Endothelial cell of umbilical vein (primary cell): Measurements from ENCODE around the gene ANGPTL5. TPM values are rescaled to one million over a fixed set of nuclear protein-coding genes. Genes with fewer than 3 reads are reported as not detected.
"Not testable (repeated sequence)": the region's sequence is repeated elsewhere in the genome, so short reads cannot be mapped to it uniquely, and the experiment has no call there.

Experiments used
- BruUV-seq: library from RNA; stranded (reverse); fragments of 400-500 nt; replicated peaks from 2 replicates; lab custom pipeline; 2021; lab: Mats Ljungman, UMichigan
- CTCF ChIA-PET: fragments of 300-600, 350-600 bp; sonication (Branson Sonifier 250); formaldehyde crosslinking; loops from one replicate; lab custom pipeline; 2021; ENCODE audit warnings: antibody characterized with exemption, inconsistent platforms; lab: Charles Lee
- POLR2A ChIA-PET: fragments of 300-600, 350-600 bp; sonication (Branson Sonifier 250); formaldehyde crosslinking; loops from one replicate; lab custom pipeline; 2021; ENCODE audit warnings: antibody characterized with exemption, inconsistent platforms; lab: Charles Lee
- DNase-seq: peaks from one replicate; pipeline ENCODE4 v3.0.0-alpha.2; 2011; ENCODE audit warnings: low read depth, low spot score
- FAIRE-seq: peaks from 2 replicates; lab custom pipeline; 2011; peaks lifted over from hg19 to GRCh38; lab: Jason Lieb, UNC
- H2AFZ ChIP-seq: 2 replicates; pipeline ENCODE4 v1.6.0; 2012; ENCODE audit warnings: low read depth, low read length, control low read depth, inconsistent platforms
- H3K27ac ChIP-seq: 2 replicates; pipeline ENCODE4 v1.5.1; 2011; ENCODE audit warnings: low read depth, mild to moderate bottlenecking, control low read depth, low read length, moderate library complexity; ENCODE audit not compliant: insufficient read depth
- H3K27me3 ChIP-seq, 2 experiments: 2 replicates each; pipeline versions ENCODE4 v1.6.0 to v1.6.1; 2011; ENCODE audit warnings: low read length in 2 of 2, mixed read lengths in 1 of 2; ENCODE audit not compliant: control insufficient read depth in 2 of 2, insufficient read depth in 2 of 2
- H3K36me3 ChIP-seq, 2 experiments: 2 replicates in 1 of 2; 3 replicates in 1 of 2; pipeline ENCODE4 v1.5.1; 2011; ENCODE audit warnings: low read length in 2 of 2, mild to moderate bottlenecking in 1 of 2, moderate library complexity in 1 of 2; ENCODE audit not compliant: control insufficient read depth in 2 of 2, insufficient read depth in 2 of 2; ENCODE audit errors: extremely low read depth in 1 of 2
- H3K4me1 ChIP-seq: 3 replicates; pipeline ENCODE4 v1.5.1; 2011; ENCODE audit warnings: mild to moderate bottlenecking, low read length; ENCODE audit not compliant: control insufficient read depth, insufficient read depth; ENCODE audit errors: extremely low read depth
- H3K4me2 ChIP-seq: 2 replicates; pipeline ENCODE4 v1.6.1; 2011; ENCODE audit warnings: low read length, control low read depth, mixed read lengths; ENCODE audit not compliant: insufficient read depth
- H3K4me3 ChIP-seq, 3 experiments: fragments of 200-600 bp in 1 of 3; sonication (generic), shearing (Covaris generic) in 1 of 3; replicated peaks in 1 of 3; 2 replicates each; pipeline ENCODE4 v1.5.1; 2011 to 2016; ENCODE audit warnings: control low read depth in 3 of 3, low read length in 3 of 3, mild to moderate bottlenecking in 2 of 3, inconsistent platforms in 1 of 3, low read depth in 1 of 3, moderate library complexity in 1 of 3; ENCODE audit not compliant: insufficient read depth in 1 of 3
- H3K79me2 ChIP-seq: 2 replicates; pipeline ENCODE4 v1.6.0; 2012; ENCODE audit warnings: low read length, inconsistent platforms; ENCODE audit not compliant: control insufficient read depth, insufficient read depth
- H3K9ac ChIP-seq: replicated peaks from 2 replicates; pipeline ENCODE3; 2011; ENCODE audit warnings: low read length, control low read depth; ENCODE audit not compliant: insufficient read depth; ENCODE audit errors: extremely low read depth
- H3K9me1 ChIP-seq: replicated peaks from 3 replicates; pipeline ENCODE4 v1.6.0; 2011; ENCODE audit warnings: mild to moderate bottlenecking, low read length; ENCODE audit not compliant: control insufficient read depth, insufficient read depth; ENCODE audit errors: extremely low read depth
- H3K9me3 ChIP-seq: replicated peaks from 2 replicates; pipeline ENCODE4 v1.5.1; 2012; ENCODE audit warnings: low read length, inconsistent platforms; ENCODE audit not compliant: control insufficient read depth, insufficient read depth
- H4K20me1 ChIP-seq: replicated peaks from 2 replicates; pipeline ENCODE3; 2011; ENCODE audit warnings: mild to moderate bottlenecking, low read length; ENCODE audit not compliant: control insufficient read depth, insufficient read depth; ENCODE audit errors: extremely low read depth
- FOS ChIP-seq: IDR thresholded peaks from 2 replicates; pipeline ENCODE4 v1.6.1; 2011; ENCODE audit warnings: mild to moderate bottlenecking, low read length, moderate library complexity, borderline replicate concordance; ENCODE audit not compliant: insufficient read depth
- dilution Hi-C: fragments of 300-500 bp; cut with MboI; formaldehyde crosslinking; loops from one replicate; pipeline ENCODE4 v1.15.0; 2019; ENCODE audit warnings: low sequenced_read_pairs; ENCODE audit not compliant: extremely low pct_ligation_motif_present
- intact Hi-C: fragments of 100-400 bp; cut with micrococcal nuclease; formaldehyde crosslinking; loops from one replicate; pipeline ENCODE4 v1.10.0; 2022
- polyA plus RNA-seq, 4 experiments: library from polyadenylated mRNA; depleted of rRNA in 3 of 4; stranded (reverse) in 3 of 4; unstranded in 1 of 4; fragments of >200 nt; gene quantifications; 2 replicates each; pipeline versions ENCODE4 v1.2.1 to v1.2.3, GENCODE V29; 2011 to 2012; ENCODE audit warnings: missing spikeins in 1 of 4
- total RNA-seq: library from RNA; stranded (reverse); gene quantifications from 2 replicates; pipeline ENCODE4 v1.2.3, GENCODE V29; 2021
- TF ChIP-seq, protein P1 (sequence below), 2 donors: IDR thresholded peaks; 1 replicate in 1 of 2; 2 replicates in 1 of 2; pipeline ENCODE4 v1.5.1; 2011; ENCODE audit warnings: low read length in 2 of 2, mild to moderate bottlenecking in 2 of 2, moderate library complexity in 2 of 2, control low read depth in 1 of 2, inconsistent platforms in 1 of 2, low read depth in 1 of 2; ENCODE audit not compliant: insufficient read depth in 1 of 2; ENCODE audit errors: extremely low read depth in 1 of 2

Gene ANGPTL5
- total and polyA plus RNA-seq, 2 donors (not counting 3 experiments of a cell fraction or from before 2014, with no cell fraction given), result 0.12 TPM; not detected in 1

DNA sequence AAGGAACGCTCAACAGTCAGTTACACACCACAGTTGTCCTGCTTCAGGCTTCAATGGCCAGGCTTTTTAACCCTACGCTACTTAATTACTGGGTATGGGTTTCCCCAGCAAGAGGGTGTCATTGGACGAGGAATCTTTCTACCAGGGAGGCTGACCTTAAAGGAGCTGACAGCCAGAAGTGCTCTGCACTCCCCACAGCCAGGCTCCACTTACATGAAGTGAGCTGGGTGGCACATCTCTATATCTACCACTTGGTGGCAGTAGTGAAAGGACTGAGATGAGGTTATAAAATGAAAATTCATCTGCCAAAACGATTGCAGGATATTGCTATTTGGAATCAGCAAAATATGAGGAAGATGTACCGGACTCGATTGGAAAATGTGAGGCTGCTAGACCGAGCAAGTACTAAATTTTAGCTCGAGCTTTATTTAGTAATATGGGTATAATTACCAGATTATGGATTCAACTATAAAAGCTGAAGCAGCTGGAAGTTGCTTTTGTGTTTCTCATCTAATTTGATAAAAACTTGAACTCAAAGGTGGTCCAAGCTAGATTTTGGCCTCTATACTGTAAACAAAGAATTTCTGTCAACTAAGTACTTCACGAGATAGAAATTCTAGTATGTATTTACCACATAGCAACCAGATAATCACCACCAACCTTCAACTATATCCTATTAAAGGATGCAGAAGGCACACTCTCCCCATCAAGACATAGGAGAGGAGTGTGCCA is 55.5 kb downstream of the ANGPTL5 start:
- DNase-seq (peak; percentile 58), FAIRE-seq (peak; percentile 81)
- intact Hi-C loops, result loop anchor here (1.0 to 10.0 kb wide), 4 partner anchors 19 to 634 kb away; no protein-coding TSS in a partner anchor
- dilution Hi-C loops, result no loop called here
- no peaks in the 10 kb centered on the region for H3K36me3 ChIP-seq
- no TSS peak for BruUV-seq
- no peak overlapping the region for H3K4me2 ChIP-seq
- TF ChIP-seq FOS, result no peak
- TF ChIP-seq, protein P1, sequence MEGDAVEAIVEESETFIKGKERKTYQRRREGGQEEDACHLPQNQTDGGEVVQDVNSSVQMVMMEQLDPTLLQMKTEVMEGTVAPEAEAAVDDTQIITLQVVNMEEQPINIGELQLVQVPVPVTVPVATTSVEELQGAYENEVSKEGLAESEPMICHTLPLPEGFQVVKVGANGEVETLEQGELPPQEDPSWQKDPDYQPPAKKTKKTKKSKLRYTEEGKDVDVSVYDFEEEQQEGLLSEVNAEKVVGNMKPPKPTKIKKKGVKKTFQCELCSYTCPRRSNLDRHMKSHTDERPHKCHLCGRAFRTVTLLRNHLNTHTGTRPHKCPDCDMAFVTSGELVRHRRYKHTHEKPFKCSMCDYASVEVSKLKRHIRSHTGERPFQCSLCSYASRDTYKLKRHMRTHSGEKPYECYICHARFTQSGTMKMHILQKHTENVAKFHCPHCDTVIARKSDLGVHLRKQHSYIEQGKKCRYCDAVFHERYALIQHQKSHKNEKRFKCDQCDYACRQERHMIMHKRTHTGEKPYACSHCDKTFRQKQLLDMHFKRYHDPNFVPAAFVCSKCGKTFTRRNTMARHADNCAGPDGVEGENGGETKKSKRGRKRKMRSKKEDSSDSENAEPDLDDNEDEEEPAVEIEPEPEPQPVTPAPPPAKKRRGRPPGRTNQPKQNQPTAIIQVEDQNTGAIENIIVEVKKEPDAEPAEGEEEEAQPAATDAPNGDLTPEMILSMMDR (IDR thresholded peaks at IDR 0.05; ENCODE audit: extremely low read depth in 1 of 2, insufficient read depth in 1 of 2, low read depth in 1 of 2, low read length in 2 of 2), result peak; percentile 67 to 76
- H4K20me1 ChIP-seq, result no peaks in the 10 kb centered on the region
- POLR2A ChIA-PET, result interaction anchor here (0.9 kb wide), 1 partner anchor 147 kb away, joined by 10 read pairs; no protein-coding TSS in a partner anchor
- H3K9ac ChIP-seq, result no peak overlapping the region
- H3K4me3 ChIP-seq, result no peak overlapping the region
- CTCF ChIA-PET, result interaction anchor here (0.7 to 10.9 kb wide), 28 partner anchors 9 to 806 kb away, joined by 3 to 621 read pairs (median 5); partner anchors contain the start of genes ANGPTL5, CEP126 and CFAP300
- peaks cover 31% of the 10 kb centered on the region for H3K4me1 ChIP-seq
- no peak overlapping the region for H2AFZ ChIP-seq
- no peaks in the 10 kb centered on the region for H3K27me3 ChIP-seq
- H3K27ac ChIP-seq, result no peak overlapping the region
- no peaks in the 10 kb centered on the region for H3K9me1 ChIP-seq
- H3K79me2 ChIP-seq, result no peaks in the 10 kb centered on the region
- no peaks in the 10 kb centered on the region for H3K9me3 ChIP-seq

DNA sequence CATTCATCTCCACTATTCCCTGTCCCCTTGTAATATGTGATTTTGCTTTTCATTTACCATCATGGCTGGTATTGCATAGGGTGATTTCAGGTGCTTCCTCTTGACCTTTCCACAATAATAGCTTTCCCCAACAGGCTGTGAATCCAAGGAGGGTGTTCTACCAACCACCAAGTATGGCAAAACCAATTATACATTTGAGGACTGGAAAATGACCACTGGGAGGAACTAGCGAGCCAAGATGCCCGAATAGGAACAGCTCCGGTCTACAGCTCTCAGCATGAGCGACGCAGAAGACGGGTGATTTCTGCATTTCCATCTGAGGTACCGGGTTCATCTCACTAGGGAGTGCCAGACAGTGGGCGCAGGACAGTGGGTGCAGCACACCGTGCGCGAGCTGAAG is 64.1 kb downstream of the ANGPTL5 start:
- DNase-seq, BruUV-seq, H3K4me2 ChIP-seq, H4K20me1 ChIP-seq, FAIRE-seq, POLR2A ChIA-PET, H3K9ac ChIP-seq, H3K4me3 ChIP-seq, H2AFZ ChIP-seq, dilution Hi-C loops, H3K4me1 ChIP-seq, intact Hi-C loops, H3K36me3 ChIP-seq, H3K9me1 ChIP-seq, H3K79me2 ChIP-seq, H3K27me3 ChIP-seq, H3K9me3 ChIP-seq, H3K27ac ChIP-seq: not testable (repeated sequence)
- CTCF ChIA-PET, result interaction anchor here (1.0 to 2.7 kb wide), 4 partner anchors 9 to 872 kb away, joined by 3 to 21 read pairs (median 8); no protein-coding TSS in a partner anchor
